H9 (cell line): ENCODE results near the gene MFSD2B. TPM values are rescaled to one million over a fixed set of nuclear protein-coding genes. Genes with fewer than 3 reads are reported as not detected.

Experiments
- DNase-seq: peaks from one replicate; pipeline ENCODE4 v3.0.0-alpha.2; 2017
- H2AFZ ChIP-seq: one replicate; pipeline ENCODE4 v1.6.1; 2013; ENCODE audit warnings: mild to moderate bottlenecking, low read length, control low read depth, moderate library complexity
- H2AK5ac ChIP-seq: 2 replicates; pipeline ENCODE4 v1.6.1; 2013; ENCODE audit warnings: low read length, control low read depth, mixed read lengths; ENCODE audit not compliant: insufficient read length
- H2BK120ac ChIP-seq: one replicate; pipeline ENCODE4 v1.6.1; 2013; ENCODE audit warnings: low read depth, mild to moderate bottlenecking, low read length, control low read depth, inconsistent platforms; ENCODE audit not compliant: poor library complexity, severe bottlenecking
- H2BK12ac ChIP-seq: 2 replicates; pipeline ENCODE4 v1.6.1; 2013; ENCODE audit warnings: low read length, control low read depth, mixed read lengths, low read depth; ENCODE audit not compliant: insufficient read length
- H2BK15ac ChIP-seq: 2 replicates; pipeline ENCODE4 v1.6.1; 2013; ENCODE audit warnings: low read depth, low read length, control low read depth
- H2BK20ac ChIP-seq: one replicate; pipeline ENCODE4 v1.6.1; 2013; ENCODE audit warnings: low read depth, mild to moderate bottlenecking, low read length, control low read depth, inconsistent platforms; ENCODE audit not compliant: poor library complexity, severe bottlenecking
- H2BK5ac ChIP-seq: 2 replicates; pipeline ENCODE4 v1.6.1; 2013; ENCODE audit warnings: low read length, control low read depth, mixed read lengths; ENCODE audit not compliant: insufficient read length
- H3K14ac ChIP-seq: 2 replicates; pipeline ENCODE4 v1.6.1; 2013; ENCODE audit warnings: low read length, control low read depth; ENCODE audit not compliant: insufficient read depth
- H3K18ac ChIP-seq: 2 replicates; pipeline ENCODE4 v1.6.1; 2013; ENCODE audit warnings: low read depth, mild to moderate bottlenecking, mixed read lengths, low read length, control low read depth; ENCODE audit not compliant: insufficient read length
- H3K23ac ChIP-seq: 2 replicates; pipeline ENCODE4 v1.6.1; 2013; ENCODE audit warnings: low read length, control low read depth, mixed read lengths, low read depth; ENCODE audit not compliant: insufficient read length
- H3K23me2 ChIP-seq: 2 replicates; pipeline ENCODE4 v1.6.1; 2013; ENCODE audit warnings: low read depth, mild to moderate bottlenecking, mixed read lengths, low read length, control low read depth; ENCODE audit not compliant: insufficient read length, poor library complexity, severe bottlenecking
- H3K27ac ChIP-seq: 2 replicates; pipeline ENCODE4 v1.5.1; 2013; ENCODE audit warnings: low read length, control low read depth, mixed read lengths, low read depth; ENCODE audit not compliant: insufficient read length
- H3K27me3 ChIP-seq: 2 replicates; pipeline ENCODE4 v1.6.1; 2013; ENCODE audit warnings: low read length, control low read depth, inconsistent platforms; ENCODE audit not compliant: insufficient read depth
- H3K4ac ChIP-seq: 2 replicates; pipeline ENCODE4 v1.6.1; 2013; ENCODE audit warnings: low read depth, mild to moderate bottlenecking, control low read depth, inconsistent platforms, low read length, moderate library complexity
- H3K4me1 ChIP-seq: 2 replicates; pipeline ENCODE4 v1.6.1; 2013; ENCODE audit warnings: low read length, control low read depth, inconsistent platforms; ENCODE audit not compliant: insufficient read depth
- H3K4me2 ChIP-seq: 2 replicates; pipeline ENCODE4 v1.6.1; 2013; ENCODE audit warnings: low read length, control low read depth, mixed read lengths; ENCODE audit not compliant: insufficient read length, insufficient read depth
- H3K56ac ChIP-seq: 2 replicates; pipeline ENCODE4 v1.6.1; 2013; ENCODE audit warnings: low read depth, mild to moderate bottlenecking, mixed read lengths, low read length, control low read depth; ENCODE audit not compliant: insufficient read length
- H3K79me1 ChIP-seq: 2 replicates; pipeline ENCODE4 v1.6.1; 2013; ENCODE audit warnings: low read depth, mild to moderate bottlenecking, moderate library complexity, low read length, control low read depth, inconsistent platforms; ENCODE audit not compliant: insufficient read depth, poor library complexity, severe bottlenecking
- H3K79me2 ChIP-seq: 2 replicates; pipeline ENCODE4 v1.6.1; 2013; ENCODE audit warnings: low read length, control low read depth, inconsistent platforms; ENCODE audit not compliant: insufficient read depth
- H3K9ac ChIP-seq: 2 replicates; pipeline ENCODE4 v1.6.1; 2013; ENCODE audit warnings: low read length, control low read depth, mixed read lengths; ENCODE audit not compliant: insufficient read length; ENCODE audit errors: extremely low read depth
- H3K9me3 ChIP-seq: one replicate; pipeline ENCODE4 v1.6.1; 2013; ENCODE audit warnings: low read depth, low read length, inconsistent platforms; ENCODE audit not compliant: control insufficient read depth
- H3T11ph ChIP-seq: one replicate; pipeline ENCODE4 v1.6.1; 2013; ENCODE audit warnings: mild to moderate bottlenecking, low read length, control low read depth, inconsistent platforms
- H4K20me1 ChIP-seq: one replicate; pipeline ENCODE4 v1.6.1; 2013; ENCODE audit not compliant: control insufficient read depth, insufficient read length, insufficient read depth
- H4K5ac ChIP-seq: 2 replicates; pipeline ENCODE4 v1.6.1; 2013; ENCODE audit warnings: low read depth, mild to moderate bottlenecking, mixed read lengths, low read length, control low read depth; ENCODE audit not compliant: insufficient read length
- H4K8ac ChIP-seq: replicated peaks from 2 replicates; pipeline ENCODE4 v1.6.1; 2013; ENCODE audit warnings: low read length, control low read depth, mixed read lengths, low read depth; ENCODE audit not compliant: insufficient read length
- H4K91ac ChIP-seq: 2 replicates; pipeline ENCODE4 v1.6.1; 2013; ENCODE audit warnings: low read depth, mild to moderate bottlenecking, moderate library complexity, mixed read lengths, low read length, control low read depth; ENCODE audit not compliant: insufficient read length
- H3K27ac Mint-ChIP-seq, 3 experiments: 2 replicates in 2 of 3; 3 replicates in 1 of 3; pipeline ENCODE4 v1.8.0; 2020 to 2021; ENCODE audit warnings: mixed read lengths in 3 of 3, mild to moderate bottlenecking in 1 of 3, moderate library complexity in 1 of 3
- H3K27me3 Mint-ChIP-seq: 2 replicates; pipeline ENCODE4 v1.8.0; 2021; ENCODE audit warnings: low read depth, mild to moderate bottlenecking, moderate library complexity, mixed read lengths
- H3K36me3 Mint-ChIP-seq, 3 experiments: 2 replicates in 2 of 3; 3 replicates in 1 of 3; pipeline ENCODE4 v1.8.0; 2020 to 2021; ENCODE audit warnings: low read depth in 3 of 3, mixed read lengths in 3 of 3; ENCODE audit not compliant: insufficient read depth in 1 of 3
- H3K4me1 Mint-ChIP-seq, 2 experiments: 2 replicates each; pipeline ENCODE4 v1.8.0; 2020; ENCODE audit warnings: mixed read lengths in 2 of 2
- H3K4me3 Mint-ChIP-seq, 2 experiments: 2 replicates in 1 of 2; 3 replicates in 1 of 2; pipeline ENCODE4 v1.8.0; 2020 to 2021; ENCODE audit warnings: mild to moderate bottlenecking in 2 of 2, mixed read lengths in 2 of 2, moderate library complexity in 1 of 2
- H3K9me3 Mint-ChIP-seq, 2 experiments: 2 replicates in 1 of 2; 3 replicates in 1 of 2; pipeline ENCODE4 v1.8.0; 2020; ENCODE audit warnings: mild to moderate bottlenecking in 2 of 2, mixed read lengths in 2 of 2, moderate library complexity in 1 of 2
- CTCF ChIP-seq: fragments of 200-600 bp; sonication (generic); conservative IDR thresholded peaks from 3 replicates; pipeline ENCODE4 v1.8.0; 2021; ENCODE audit warnings: antibody characterized with exemption, mild to moderate bottlenecking
- WGBS: extraction: QIAGEN DNeasy Blood & Tissue Kit; methylation state at CpG from one replicate; pipeline ENCODE4 v1.1.7; 2013; ENCODE audit warnings: missing lambda C conversion rate, low lambda C conversion rate, mixed read lengths; ENCODE audit not compliant: insufficient read length; ENCODE audit errors: extremely low coverage; 5-methylcytosine and 5-hydroxymethylcytosine counted together
- total RNA-seq: library from RNA; stranded (reverse); gene quantifications from 2 replicates; pipeline ENCODE4 v1.2.1, GENCODE V29; 2021

Gene MFSD2B
- total RNA-seq, 1 experiment from 2014 or later, result 1.3 TPM

- no peak overlapping the region for H3K9ac ChIP-seq
- DNase-seq, result no peak
- no peak overlapping the region for H2BK12ac ChIP-seq
- Mint-ChIP-seq H3K4me1 (peaks cover 15 to 22% of the 10 kb centered on the region in 2 experiments), H3K27me3 (no peaks in the 10 kb centered on the region), H3K4me3 (no peak overlapping the region; a peak in 1 of 5 replicates), H3K27ac (peak overlapping the region in 1 of 3 experiments; percentile 81; a peak in 1 of 7 replicates), H3K9me3 (no peaks in the 10 kb centered on the region), H3K36me3 (no peaks in the 10 kb centered on the region; a peak in 1 of 7 replicates)
- TF ChIP-seq CTCF, result no peak
- no peak overlapping the region for H4K8ac ChIP-seq
- no peak overlapping the region for H2BK20ac ChIP-seq
- no peak overlapping the region for H3K18ac ChIP-seq
- H3K4ac ChIP-seq, result no peak overlapping the region
- H2BK120ac ChIP-seq, result no peak overlapping the region
- H2AFZ ChIP-seq, result no peak overlapping the region
- H3K79me1 ChIP-seq, result no peaks in the 10 kb centered on the region
- H4K5ac ChIP-seq, result no peak overlapping the region
- H3K27me3 ChIP-seq, result no peaks in the 10 kb centered on the region
- no peak overlapping the region for H2BK15ac ChIP-seq
- 0 out of 2 replicates have a peak, but pooled peaks cover 1% of the 10 kb centered on the region for H3K4me1 ChIP-seq
- H3K23ac ChIP-seq, result no peak overlapping the region
- H4K20me1 ChIP-seq, result peaks cover 5% of the 10 kb centered on the region
- no peak overlapping the region for H2BK5ac ChIP-seq
- H3K23me2 ChIP-seq, result peaks cover 9% of the 10 kb centered on the region
- no CpG with 5 or more reads among the region's 23 CpGs for WGBS
- peak overlapping the region; percentile 68 for H3K4me2 ChIP-seq
- no peak overlapping the region for H3K27ac ChIP-seq
- H3K9me3 ChIP-seq, result no peaks in the 10 kb centered on the region
- no peak overlapping the region for H3K56ac ChIP-seq
- no peak overlapping the region for H4K91ac ChIP-seq
- H3K14ac ChIP-seq, result no peak overlapping the region
- no peak overlapping the region for H3T11ph ChIP-seq
- peaks cover 2% of the 10 kb centered on the region; the same call in 1 of the 2 replicates for H3K79me2 ChIP-seq
- no peak overlapping the region for H2AK5ac ChIP-seq
Observed at GRCh38 chr2:24048769-24049484, 39.0 kb downstream of the MFSD2B start.
